Panc1 (cell line): ENCODE measurements around the gene EML1.
"Not testable (repeated sequence)": the region's sequence is repeated elsewhere in the genome, so short reads cannot be mapped to it uniquely, and the experiment has no call there.

ENCODE experiments used
- POLR2AphosphoS5 ChIP-seq: IDR thresholded peaks from 2 replicates; pipeline ENCODE4 v1.6.1; 2012; ENCODE audit warnings: mild to moderate bottlenecking, low read depth, low read length, moderate library complexity
- TF ChIP-seq, protein P1 (sequence below): fragments of 450-650 bp; IDR thresholded peaks from 2 replicates; pipeline ENCODE4 v1.5.1; 2017; ENCODE audit warnings: mild to moderate bottlenecking

DNA sequence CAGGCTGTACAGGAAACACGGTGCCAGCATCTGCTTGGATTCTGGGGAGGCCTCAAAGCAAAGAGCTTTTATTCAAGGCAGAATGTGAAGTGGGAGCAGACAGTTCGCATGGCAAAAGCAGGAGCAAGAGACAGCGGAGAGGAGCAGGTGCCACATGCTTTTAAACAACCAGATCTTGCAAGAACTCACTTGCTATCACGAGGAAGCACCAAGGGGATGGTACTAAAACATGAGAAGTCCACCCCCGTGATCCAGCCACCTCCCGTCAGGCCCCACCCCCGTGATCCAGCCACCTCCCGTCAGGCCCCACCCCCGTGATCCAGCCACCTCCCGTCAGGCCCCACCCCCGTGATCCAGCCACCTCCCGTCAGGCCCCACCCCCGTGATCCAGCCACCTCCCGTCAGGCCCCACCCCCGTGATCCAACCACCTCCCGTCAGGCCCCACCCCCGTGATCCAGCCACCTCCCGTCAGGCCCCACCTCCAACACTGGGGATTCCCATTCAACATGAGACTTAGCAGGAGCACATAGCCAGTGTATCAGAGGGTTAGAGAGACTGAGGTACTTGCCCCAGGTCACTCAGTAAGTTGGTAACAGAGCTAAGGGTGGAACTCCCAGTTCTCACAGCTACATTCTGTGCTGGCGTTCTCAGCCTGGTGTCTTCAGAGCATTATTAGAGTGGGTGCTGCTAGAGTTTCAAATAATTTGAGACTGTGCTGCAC lies 156.0 kb downstream of the EML1 start:
- TF ChIP-seq POLR2AphosphoS5, result not testable (repeated sequence)
- TF ChIP-seq, protein P1, sequence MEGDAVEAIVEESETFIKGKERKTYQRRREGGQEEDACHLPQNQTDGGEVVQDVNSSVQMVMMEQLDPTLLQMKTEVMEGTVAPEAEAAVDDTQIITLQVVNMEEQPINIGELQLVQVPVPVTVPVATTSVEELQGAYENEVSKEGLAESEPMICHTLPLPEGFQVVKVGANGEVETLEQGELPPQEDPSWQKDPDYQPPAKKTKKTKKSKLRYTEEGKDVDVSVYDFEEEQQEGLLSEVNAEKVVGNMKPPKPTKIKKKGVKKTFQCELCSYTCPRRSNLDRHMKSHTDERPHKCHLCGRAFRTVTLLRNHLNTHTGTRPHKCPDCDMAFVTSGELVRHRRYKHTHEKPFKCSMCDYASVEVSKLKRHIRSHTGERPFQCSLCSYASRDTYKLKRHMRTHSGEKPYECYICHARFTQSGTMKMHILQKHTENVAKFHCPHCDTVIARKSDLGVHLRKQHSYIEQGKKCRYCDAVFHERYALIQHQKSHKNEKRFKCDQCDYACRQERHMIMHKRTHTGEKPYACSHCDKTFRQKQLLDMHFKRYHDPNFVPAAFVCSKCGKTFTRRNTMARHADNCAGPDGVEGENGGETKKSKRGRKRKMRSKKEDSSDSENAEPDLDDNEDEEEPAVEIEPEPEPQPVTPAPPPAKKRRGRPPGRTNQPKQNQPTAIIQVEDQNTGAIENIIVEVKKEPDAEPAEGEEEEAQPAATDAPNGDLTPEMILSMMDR, result not testable (repeated sequence)
